Stimulated activated CD8-positive, alpha-beta memory T cell treated with anti-CD3 and anti-CD28 coated beads, Interleukin-7, amount 100 ng/mL, for 4 hours (primary cell): Measurements from ENCODE around the gene PPFIBP1.
"Not testable (repeated sequence)": the region's sequence is repeated elsewhere in the genome, so short reads cannot be mapped to it uniquely, and the experiment has no call there.

Source experiments
- DNase-seq, 2 donors: peaks; one replicate each; pipeline ENCODE4 v3.0.0-alpha.2; 2020; ENCODE audit warnings: low read depth in 2 of 2

The PPFIBP1 gene

DNA sequence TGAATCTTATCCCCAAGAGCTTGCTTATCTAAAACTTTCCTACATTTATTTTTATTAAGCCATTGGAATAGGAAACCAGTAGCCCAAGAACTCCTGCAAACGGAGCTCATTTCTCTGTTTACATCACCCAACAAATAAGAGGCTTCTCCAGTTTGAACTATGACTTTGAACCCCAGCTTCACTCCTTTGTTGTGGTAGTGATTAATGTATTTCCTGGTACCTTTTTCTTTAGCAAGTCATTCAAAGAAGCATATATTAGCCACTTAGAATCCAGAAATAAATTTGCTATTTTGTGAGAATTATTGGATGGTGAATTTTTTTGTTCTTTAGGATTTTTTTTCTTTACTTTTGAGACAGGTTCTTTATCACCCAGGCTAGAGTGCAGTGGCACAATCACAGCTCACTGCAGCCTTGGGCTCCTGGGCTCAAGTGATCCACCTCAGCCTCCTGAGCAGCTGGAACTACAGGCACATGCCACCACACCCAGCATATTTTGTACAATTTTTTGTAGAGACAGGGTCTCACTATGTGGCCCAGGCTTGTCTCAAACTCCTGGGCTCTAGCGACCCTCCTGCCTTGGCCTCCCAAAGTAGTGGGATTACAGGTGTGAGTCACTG, 104.0 kb downstream of the PPFIBP1 start:
- DNase-seq: not testable (repeated sequence)

GRCh38 chr12:27630219-27630618, 106.2 kb downstream of the PPFIBP1 start:
- not testable (repeated sequence) for DNase-seq

GRCh38 chr12:27631365-27631764, 107.4 kb downstream of the PPFIBP1 start:
- DNase-seq: no peak

DNA sequence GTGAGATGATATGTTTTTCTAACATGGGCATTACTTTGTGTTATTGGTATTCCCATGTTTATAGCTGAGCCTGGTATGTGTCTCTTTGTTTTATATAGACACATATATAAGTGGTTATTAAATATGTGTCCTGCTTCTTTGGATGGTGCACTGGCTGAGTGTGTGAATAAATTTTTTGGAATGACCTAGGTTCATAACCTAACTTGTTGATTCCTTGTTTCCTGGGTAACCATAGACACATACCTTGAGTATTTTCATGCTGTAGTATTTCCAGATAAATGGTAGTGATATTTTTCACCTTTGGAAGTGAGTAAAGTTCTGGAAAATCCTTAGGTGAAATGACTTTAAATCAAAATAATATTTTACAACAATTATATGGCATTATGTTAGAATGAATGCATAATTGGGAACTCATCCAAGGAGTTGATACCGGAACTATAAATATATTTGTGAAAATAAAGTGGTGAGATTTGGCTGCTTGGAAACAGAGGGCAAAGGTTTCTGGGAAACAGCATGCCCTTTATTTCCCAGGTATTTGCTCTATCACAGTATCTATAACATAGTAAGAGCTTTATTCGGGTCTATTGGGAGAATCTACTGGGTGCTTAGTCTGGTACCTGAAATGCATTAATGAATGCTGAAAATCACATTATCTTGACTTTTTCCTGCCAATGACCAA, 107.9 kb downstream of the PPFIBP1 start:
- DNase-seq: no peak

DNA sequence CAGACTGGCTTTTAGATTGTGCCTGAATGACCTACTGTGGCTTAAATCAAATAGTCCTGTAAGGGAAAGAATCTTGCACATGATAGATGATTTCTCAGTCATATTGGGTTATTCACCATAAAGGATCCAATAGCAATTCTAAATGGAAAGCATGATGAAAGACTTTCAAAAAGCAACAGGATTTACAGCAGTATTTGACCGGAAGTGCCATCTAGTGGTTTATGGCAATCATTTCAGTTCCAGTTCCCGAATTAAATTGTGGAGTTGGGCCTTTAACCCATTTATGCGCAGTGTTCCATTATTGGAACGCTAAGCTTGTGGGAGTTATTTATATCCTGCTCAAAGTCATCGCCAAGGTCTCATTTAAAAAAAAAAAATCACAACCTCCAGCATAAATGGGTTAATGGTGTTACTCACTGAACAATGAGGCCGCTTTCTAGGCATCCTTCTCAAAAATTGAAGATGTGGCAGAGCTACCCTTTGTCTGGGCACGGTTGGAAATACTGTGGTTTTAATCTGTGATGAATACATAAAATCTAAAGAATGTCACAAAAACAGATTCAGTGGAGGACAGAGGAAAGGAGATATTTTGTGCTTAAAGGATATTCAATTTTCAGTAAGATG, 111.5 kb downstream of the PPFIBP1 start:
- DNase-seq: no peak

- not testable (repeated sequence) for DNase-seq
Measured at GRCh38 chr12:27636569-27636968, 112.6 kb downstream of the PPFIBP1 start.

- no peak for DNase-seq
Measured at GRCh38 chr12:27637524-27637923, 113.5 kb downstream of the PPFIBP1 start.

DNA sequence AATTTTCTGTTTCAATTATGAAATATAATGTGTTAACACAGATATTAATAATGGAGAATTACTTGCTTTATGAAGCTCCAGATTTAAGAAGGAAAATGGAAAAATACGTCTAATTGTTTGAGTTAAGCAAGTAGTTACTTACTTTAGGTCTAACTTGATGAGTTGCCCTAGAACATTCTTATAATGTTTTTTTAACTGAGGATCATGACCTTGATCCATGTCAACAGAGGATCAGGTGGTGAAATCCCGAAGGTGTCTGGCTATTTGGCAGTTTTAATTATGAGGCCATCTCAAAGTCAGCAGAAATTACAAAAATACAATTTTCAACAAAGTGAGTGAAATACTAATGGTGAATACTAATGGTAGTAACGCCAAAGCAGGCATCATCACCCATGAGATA, 115.3 kb downstream of the PPFIBP1 start:
- DNase-seq: no peak

GRCh38 chr12:27640566-27641200, 116.7 kb downstream of the PPFIBP1 start:
- DNase-seq: not testable (repeated sequence)

DNA sequence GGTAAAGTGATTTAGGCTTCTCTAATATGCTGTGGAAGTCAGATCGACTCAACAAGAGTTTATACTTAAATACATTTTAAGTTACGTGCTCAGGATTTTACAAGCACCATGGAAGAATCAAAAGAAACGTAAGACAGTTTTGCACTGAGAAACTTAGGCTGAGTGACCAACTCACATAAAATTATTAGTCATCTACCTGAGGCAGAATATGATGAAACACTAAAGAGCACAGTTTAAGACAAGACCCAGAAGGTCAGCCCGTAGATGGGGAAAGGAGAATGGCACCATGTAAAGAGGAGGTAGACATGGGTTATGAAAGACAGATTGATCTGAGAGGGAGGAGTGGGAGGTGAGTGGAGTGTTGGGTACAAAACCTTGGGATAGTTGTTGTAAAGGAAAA, 118.4 kb downstream of the PPFIBP1 start:
- DNase-seq: not testable (repeated sequence)

DNA sequence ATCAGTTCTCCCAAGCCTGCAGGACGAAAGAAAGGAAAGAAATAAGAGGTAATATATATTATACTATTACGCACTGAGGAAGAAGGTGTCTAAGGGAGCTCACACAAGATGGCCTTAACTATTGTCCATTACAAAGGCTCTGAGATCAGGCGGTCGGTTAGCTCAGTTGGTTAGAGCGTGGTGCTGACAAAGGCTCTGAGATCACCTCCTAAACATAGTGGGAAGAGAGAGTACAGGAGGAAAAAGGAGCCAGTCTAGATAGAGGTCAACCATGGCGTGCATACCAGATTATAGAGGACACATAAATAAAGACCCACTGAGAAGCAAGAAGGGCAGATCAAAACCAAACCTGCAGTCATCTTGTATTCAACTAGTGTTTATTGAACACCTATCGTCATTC, 118.9 kb downstream of the PPFIBP1 start:
- DNase-seq: not testable (repeated sequence)

- no peak for DNase-seq
Measured at GRCh38 chr12:27644158-27644845, 120.3 kb downstream of the PPFIBP1 start.

- no peak for DNase-seq
Measured at GRCh38 chr12:27645671-27646070, 121.7 kb downstream of the PPFIBP1 start.

GRCh38 chr12:27646149-27646548, 122.1 kb downstream of the PPFIBP1 start:
- DNase-seq: no peak

DNA sequence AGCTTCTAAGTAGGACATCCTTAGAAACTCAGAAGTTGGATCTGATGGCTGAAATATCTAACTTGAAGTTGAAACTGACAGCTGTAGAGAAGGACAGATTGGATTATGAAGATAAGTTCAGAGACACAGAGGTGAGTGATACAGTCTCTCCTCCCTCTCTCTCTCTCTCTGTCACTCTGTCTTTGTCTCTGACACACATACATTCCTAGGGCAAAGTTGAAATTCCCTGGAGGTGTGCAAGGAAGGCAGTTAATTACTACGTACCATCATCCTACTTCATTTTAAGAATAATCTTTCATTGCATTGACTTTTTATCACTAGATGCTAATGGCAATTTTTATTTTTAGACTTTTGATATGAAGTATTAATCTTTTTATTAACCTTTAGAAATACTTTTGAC, 126.0 kb downstream of the PPFIBP1 start:
- DNase-seq: no peak

DNA sequence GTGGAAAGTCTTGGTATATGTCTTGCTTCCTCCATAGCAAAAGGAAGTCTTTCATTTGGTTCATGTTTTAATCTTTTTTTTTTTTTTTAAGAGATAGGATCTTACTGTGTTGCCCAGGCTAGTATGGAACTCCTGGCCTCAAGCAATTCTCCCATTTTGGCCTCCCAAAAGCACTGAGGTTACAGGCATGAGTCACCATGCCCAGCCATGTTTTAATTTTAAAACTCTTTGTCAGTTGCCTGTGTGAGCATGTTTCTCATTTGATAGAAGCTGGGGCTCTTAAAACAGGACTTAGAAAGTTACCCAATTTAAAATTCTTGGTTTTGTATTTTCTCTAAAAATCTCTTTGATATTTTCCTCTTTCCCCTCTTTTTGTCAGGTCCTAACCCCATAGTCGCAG, 127.2 kb downstream of the PPFIBP1 start:
- no peak for DNase-seq

- DNase-seq: no peak
Measured at GRCh38 chr12:27652174-27652763, 128.3 kb downstream of the PPFIBP1 start.

DNA sequence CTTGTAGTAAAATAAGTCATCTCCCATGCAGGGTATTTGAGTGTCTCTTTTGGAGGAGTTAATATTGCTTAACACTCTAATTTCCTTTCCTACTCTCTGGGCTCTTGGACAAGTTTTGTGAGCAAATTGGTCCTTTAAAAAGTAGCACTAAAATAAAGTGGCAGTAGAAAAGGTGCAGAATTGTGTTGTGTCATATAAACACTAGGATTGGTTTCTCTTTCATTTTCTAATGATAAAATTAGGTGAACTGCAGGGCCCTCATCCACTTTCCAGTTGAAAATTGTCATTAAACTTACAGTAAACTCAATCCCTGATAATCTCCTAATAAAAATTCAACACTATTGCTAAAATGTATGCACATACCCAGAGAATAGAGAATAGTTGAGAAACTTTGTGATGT, 129.7 kb downstream of the PPFIBP1 start:
- no peak for DNase-seq

DNA sequence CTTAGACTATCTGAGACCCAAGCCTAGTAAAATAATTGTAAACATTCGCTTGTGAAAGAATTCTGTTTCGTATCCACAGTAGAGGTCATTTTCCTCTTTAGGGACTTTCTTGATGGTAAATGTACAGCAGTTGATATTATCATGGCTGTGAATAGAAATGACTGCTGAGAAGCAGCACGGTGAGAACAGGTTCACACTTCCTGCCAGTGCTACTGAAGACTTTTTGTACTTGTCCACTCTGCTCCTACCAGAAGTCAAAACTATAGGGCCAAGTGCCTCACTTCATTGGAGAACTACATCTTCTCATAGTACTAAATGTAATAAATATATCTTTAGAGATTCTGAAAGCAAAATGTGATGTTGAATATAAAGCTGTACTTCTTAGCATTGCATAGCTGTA, 131.5 kb downstream of the PPFIBP1 start:
- not testable (repeated sequence) for DNase-seq

DNA sequence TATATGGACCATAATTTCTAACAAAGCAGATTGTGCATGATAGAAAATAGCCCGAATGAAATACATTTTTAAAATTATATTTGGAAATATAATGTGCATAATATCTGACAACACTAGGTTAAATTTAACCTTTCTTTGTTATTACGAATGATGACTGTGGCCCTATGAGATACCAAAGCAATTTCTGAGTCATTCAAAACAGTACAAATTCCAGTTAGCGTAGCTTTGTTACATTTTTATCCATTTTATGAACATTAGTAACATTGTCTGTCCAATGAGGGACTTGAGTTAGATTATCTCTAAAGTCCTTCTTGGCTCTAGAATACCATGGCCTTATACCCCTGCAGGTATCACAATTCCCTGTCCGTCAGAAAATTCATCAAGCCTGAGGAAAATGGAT, 133.3 kb downstream of the PPFIBP1 start:
- DNase-seq: no peak

DNA sequence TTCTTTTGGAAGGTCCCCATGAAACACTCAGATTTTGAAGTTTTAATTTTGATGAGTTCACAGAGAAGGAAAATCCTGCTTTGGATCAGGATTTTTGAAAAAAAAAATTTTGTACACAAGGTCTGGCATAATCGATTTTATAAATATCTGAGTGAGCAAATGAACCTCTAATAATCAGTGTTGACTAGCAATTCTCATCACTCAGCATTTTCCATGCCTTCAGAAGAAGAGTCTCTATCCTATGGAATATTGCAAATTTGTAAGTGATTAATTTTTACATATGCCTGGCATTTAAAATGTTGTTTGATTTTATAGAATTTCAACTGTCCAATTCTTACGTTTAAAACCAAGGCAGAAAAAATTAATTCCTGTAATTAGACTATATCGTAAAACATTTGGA, 141.7 kb downstream of the PPFIBP1 start:
- no peak for DNase-seq

GRCh38 chr12:27666510-27666909, 142.5 kb downstream of the PPFIBP1 start:
- no peak for DNase-seq
